PC-9 (cell line): ENCODE results near the gene DNASE1L1. TPM values are rescaled to one million over a fixed set of nuclear protein-coding genes. Genes with fewer than 3 reads are reported as not detected.

Experiments used
- BruUV-seq: library from RNA; stranded (reverse); fragments of 400-500 nt; replicated peaks from 2 replicates; lab custom pipeline; 2021; lab: Mats Ljungman, UMichigan
- CTCF ChIA-PET: fragments of 300-600 bp; sonication (Branson Sonifier 250); formaldehyde crosslinking; loops from one replicate; lab custom pipeline; 2022; ENCODE audit warnings: antibody characterized with exemption; lab: Charles Lee
- POLR2A ChIA-PET: fragments of 300-600 bp; sonication (Branson Sonifier 250); formaldehyde crosslinking; loops from one replicate; lab custom pipeline; 2022; ENCODE audit warnings: antibody characterized with exemption; ENCODE audit not compliant: unreplicated experiment; lab: Charles Lee
- DNase-seq, 2 experiments: peaks; one replicate each; pipeline versions ENCODE4 v3.0.0 to v3.0.0-alpha.2; 2015 to 2022; ENCODE audit warnings: mixed read lengths in 1 of 2
- H2AFZ ChIP-seq: fragments of 200-600 bp; sonication (generic); 2 replicates; pipeline ENCODE4 v1.8.1; 2017; ENCODE audit warnings: antibody characterized with exemption
- H3F3A ChIP-seq: fragments of 200-600 bp; sonication (generic); 2 replicates; pipeline ENCODE4 v1.8.1; 2017; ENCODE audit warnings: antibody characterized with exemption, mild to moderate bottlenecking, low read depth; ENCODE audit not compliant: insufficient read depth
- H3K27ac ChIP-seq: fragments of 200-600 bp; sonication (generic); 2 replicates; pipeline ENCODE4 v1.6.1; 2016; ENCODE audit warnings: mixed run types
- H3K27me3 ChIP-seq: fragments of 200-600 bp; sonication (generic); 2 replicates; pipeline ENCODE4 v1.6.1; 2016; ENCODE audit warnings: low read depth, mixed run types; ENCODE audit not compliant: insufficient read depth
- H3K36me3 ChIP-seq: fragments of 200-600 bp; sonication (generic); 2 replicates; pipeline ENCODE4 v1.6.1; 2016; ENCODE audit warnings: low read depth, mixed run types
- H3K4me1 ChIP-seq: fragments of 200-600 bp; sonication (generic); replicated peaks from 2 replicates; pipeline ENCODE4 v1.6.1; 2016; ENCODE audit warnings: mixed run types; ENCODE audit not compliant: insufficient read depth
- H3K4me2 ChIP-seq: fragments of 200-600 bp; sonication (generic); 2 replicates; pipeline ENCODE4 v1.6.1; 2017; ENCODE audit warnings: mixed run types
- H3K4me3 ChIP-seq: fragments of 200-600 bp; sonication (generic); 2 replicates; pipeline ENCODE4 v1.6.1; 2016; ENCODE audit warnings: mixed run types
- H3K79me2 ChIP-seq: fragments of 200-600 bp; sonication (generic); 2 replicates; pipeline ENCODE4 v1.6.1; 2017; ENCODE audit warnings: low read depth, mixed run types
- H3K9me2 ChIP-seq: fragments of 200-600 bp; sonication (generic); 2 replicates; pipeline ENCODE4 v1.8.1; 2017; ENCODE audit warnings: mild to moderate bottlenecking; ENCODE audit not compliant: insufficient read depth
- H3K9me3 ChIP-seq: fragments of 200-600 bp; sonication (generic); 2 replicates; pipeline ENCODE4 v1.8.1; 2016; ENCODE audit warnings: low read depth; ENCODE audit not compliant: insufficient read depth
- H4K20me1 ChIP-seq: fragments of 200-600 bp; sonication (generic); 2 replicates; pipeline ENCODE4 v1.8.1; 2017; ENCODE audit not compliant: insufficient read depth
- EZH2 ChIP-seq: fragments of 200-600 bp; sonication (generic); IDR thresholded peaks from 2 replicates; pipeline ENCODE4 v1.8.0; 2017; ENCODE audit warnings: antibody characterized with exemption, low read depth
- intact Hi-C: fragments of 100-400 bp; cut with micrococcal nuclease; formaldehyde crosslinking; loops from one replicate; pipeline ENCODE4 v1.10.0; 2022; ENCODE audit not compliant: unreplicated experiment
- total RNA-seq: library from RNA; stranded (reverse); gene quantifications from 2 replicates; pipeline ENCODE4 v1.2.3, GENCODE V29; 2021
- TF ChIP-seq, protein P1 (sequence below): fragments of 200-600 bp; sonication (generic); conservative IDR thresholded peaks from 2 replicates; pipeline ENCODE4 v1.6.1; 2017; ENCODE audit warnings: mixed run types, antibody characterized with exemption, mild to moderate bottlenecking, moderate library complexity

DNASE1L1 gene
- total RNA-seq, 1 experiment from 2014 or later, result 28.3 TPM

DNA sequence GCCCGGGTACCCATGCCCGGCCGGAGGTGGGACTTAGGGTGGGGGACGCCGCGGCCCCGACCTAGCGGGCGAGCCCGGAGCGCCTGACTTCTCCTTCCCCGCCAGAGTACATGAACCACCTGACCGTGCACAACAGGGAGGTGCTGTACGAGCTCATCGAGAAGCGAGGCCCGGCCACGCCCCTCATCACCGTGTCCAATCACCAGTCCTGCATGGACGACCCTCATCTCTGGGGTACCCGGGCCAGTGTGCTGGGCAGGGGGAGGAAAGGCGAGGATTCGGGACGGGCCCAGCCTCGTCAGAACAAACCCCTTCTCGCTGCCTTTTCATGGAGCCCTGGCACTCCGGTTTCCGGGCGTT, 2.9 kb upstream of the DNASE1L1 start:
- H3K9me2 ChIP-seq, result no peaks in the 10 kb centered on the region
- H3F3A ChIP-seq, result peaks cover 8% of the 10 kb centered on the region; the same call in 1 of the 2 replicates
- TF ChIP-seq, protein P1, sequence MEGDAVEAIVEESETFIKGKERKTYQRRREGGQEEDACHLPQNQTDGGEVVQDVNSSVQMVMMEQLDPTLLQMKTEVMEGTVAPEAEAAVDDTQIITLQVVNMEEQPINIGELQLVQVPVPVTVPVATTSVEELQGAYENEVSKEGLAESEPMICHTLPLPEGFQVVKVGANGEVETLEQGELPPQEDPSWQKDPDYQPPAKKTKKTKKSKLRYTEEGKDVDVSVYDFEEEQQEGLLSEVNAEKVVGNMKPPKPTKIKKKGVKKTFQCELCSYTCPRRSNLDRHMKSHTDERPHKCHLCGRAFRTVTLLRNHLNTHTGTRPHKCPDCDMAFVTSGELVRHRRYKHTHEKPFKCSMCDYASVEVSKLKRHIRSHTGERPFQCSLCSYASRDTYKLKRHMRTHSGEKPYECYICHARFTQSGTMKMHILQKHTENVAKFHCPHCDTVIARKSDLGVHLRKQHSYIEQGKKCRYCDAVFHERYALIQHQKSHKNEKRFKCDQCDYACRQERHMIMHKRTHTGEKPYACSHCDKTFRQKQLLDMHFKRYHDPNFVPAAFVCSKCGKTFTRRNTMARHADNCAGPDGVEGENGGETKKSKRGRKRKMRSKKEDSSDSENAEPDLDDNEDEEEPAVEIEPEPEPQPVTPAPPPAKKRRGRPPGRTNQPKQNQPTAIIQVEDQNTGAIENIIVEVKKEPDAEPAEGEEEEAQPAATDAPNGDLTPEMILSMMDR, result no peak
- no peak for TF ChIP-seq EZH2
- peak in 1 of 2 experiments; percentile 58 for DNase-seq
- H3K79me2 ChIP-seq, result 0 out of 2 replicates have a peak, but pooled peaks cover 4% of the 10 kb centered on the region
- ChIA-PET POLR2A (interaction anchor here (0.6 to 1.0 kb wide), 6 partner anchors 12 to 63 kb away, joined by 3 to 14 read pairs (median 4); no protein-coding TSS in a partner anchor), CTCF (no interaction called here)
- H4K20me1 ChIP-seq, result no peaks in the 10 kb centered on the region
- peak overlapping the region; percentile 79 for H3K4me2 ChIP-seq
- peak overlapping the region; percentile 32; the same call in 1 of the 2 replicates for H3K27ac ChIP-seq
- BruUV-seq, result no TSS peak
- peak overlapping the region; percentile 77 for H3K4me3 ChIP-seq
- intact Hi-C loops, result no loop called here
- no peaks in the 10 kb centered on the region for H3K27me3 ChIP-seq
- peaks cover 19% of the 10 kb centered on the region for H3K4me1 ChIP-seq
- no peaks in the 10 kb centered on the region for H3K36me3 ChIP-seq
- peak overlapping the region; percentile 87 for H2AFZ ChIP-seq
- no peaks in the 10 kb centered on the region for H3K9me3 ChIP-seq

DNA sequence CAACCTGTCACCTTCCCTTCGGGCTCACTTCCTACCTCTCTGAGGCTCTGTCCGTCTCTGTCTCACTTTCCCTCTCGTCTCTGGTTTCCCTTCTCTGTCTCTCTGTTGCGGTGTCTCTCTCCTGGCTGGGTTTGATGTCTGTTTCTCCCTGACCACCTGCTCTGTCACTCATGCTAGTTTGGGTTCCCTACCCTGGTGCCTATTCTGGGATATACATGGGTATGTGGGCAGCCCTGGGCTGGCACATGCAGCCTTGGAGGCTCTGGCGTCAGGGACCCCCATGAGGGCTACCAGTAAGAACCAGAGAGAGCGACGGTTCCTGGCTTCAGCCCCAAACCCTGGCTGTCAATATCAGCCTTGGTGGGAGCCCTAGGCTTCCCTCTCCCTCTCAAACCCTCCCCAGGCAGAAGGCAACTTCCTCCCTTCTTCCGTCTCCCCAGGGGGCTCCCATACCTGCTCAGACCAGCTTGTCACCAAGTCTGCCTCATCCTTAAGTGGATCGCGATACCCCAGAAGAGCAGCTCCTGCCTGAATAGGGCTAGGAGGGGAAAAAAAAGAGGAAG, 314 bp downstream of the DNASE1L1 start:
- Histone ChIP-seq H3K9me3 (no peaks in the 10 kb centered on the region), H4K20me1 (no peaks in the 10 kb centered on the region), H3K4me2 (peak overlapping the region; percentile 94), H3K4me1 (peaks cover 19% of the 10 kb centered on the region), H3K9me2 (no peaks in the 10 kb centered on the region), H2AFZ (peak overlapping the region; percentile 62; the same call in 1 of the 2 replicates), H3K36me3 (no peaks in the 10 kb centered on the region), H3K27ac (peak overlapping the region; percentile 43; the same call in 1 of the 2 replicates), H3K4me3 (peak overlapping the region; percentile 59), H3F3A (peaks cover 8% of the 10 kb centered on the region; the same call in 1 of the 2 replicates), H3K79me2 (0 out of 2 replicates have a peak, but pooled peaks cover 4% of the 10 kb centered on the region), H3K27me3 (no peaks in the 10 kb centered on the region)
- no TSS peak for BruUV-seq
- ChIA-PET POLR2A (interaction anchor here (0.6 to 0.9 kb wide), 3 partner anchors 50 to 354 kb away, joined by 3 to 9 read pairs (median 4); partner anchors contain the start of gene DKC1), CTCF (interaction anchor here (1.2 kb wide), 1 partner anchor 10 kb away, joined by 5 read pairs; the partner anchor contains the start of gene RPL10)
- no peak for DNase-seq
- TF ChIP-seq, protein P1, result no peak
- TF ChIP-seq EZH2, result no peak
- intact Hi-C loops, result loop anchor here (1.0 to 2.0 kb wide), 3 partner anchors 37 to 82 kb away; partner anchors contain the start of genes PLXNA3 and SLC10A3

DNA sequence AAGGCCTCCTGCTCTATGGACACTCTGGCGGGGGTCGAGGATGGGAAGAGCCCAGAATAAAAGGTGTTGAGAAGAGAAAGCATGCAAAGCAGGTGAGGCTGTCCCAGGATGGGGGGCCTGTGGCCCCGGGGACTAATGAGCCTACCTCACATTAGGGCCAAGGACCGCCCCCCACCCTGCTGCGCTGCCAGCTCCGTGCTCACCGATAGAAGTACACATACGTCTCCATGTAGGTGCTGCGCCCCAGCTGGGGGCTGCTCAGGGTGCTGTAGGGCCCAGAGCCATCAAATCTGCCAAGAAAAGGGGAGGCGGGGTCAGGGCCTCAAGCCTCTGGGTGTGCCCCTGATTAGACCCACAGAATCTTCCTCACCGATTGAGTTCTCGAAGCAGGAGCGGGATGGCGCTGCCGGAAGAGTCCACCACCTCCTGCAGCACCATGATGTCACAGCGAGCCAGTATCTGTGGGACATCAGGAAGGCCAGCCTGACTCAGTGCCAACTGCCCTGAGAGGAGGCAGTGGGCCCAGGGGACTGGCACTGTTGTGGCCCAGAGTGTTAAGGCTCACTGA, 4.3 kb downstream of the DNASE1L1 start:
- ChIA-PET POLR2A (no interaction called here), CTCF (no interaction called here)
- BruUV-seq, result no TSS peak
- intact Hi-C loops, result no loop called here
- H3K79me2 ChIP-seq, result peaks cover 8% of the 10 kb centered on the region
- H3K9me2 ChIP-seq, result no peaks in the 10 kb centered on the region
- no peak overlapping the region for H3K4me3 ChIP-seq
- no peak overlapping the region for H3K4me2 ChIP-seq
- H3K27me3 ChIP-seq, result no peaks in the 10 kb centered on the region
- no peak overlapping the region for H3K27ac ChIP-seq
- peaks cover 32% of the 10 kb centered on the region for H3F3A ChIP-seq
- peaks cover 21% of the 10 kb centered on the region for H3K4me1 ChIP-seq
- peaks cover 10% of the 10 kb centered on the region for H3K36me3 ChIP-seq
- no peak for DNase-seq
- H2AFZ ChIP-seq, result no peak overlapping the region
- no peaks in the 10 kb centered on the region for H3K9me3 ChIP-seq
- H4K20me1 ChIP-seq, result peaks cover 16% of the 10 kb centered on the region
- TF ChIP-seq EZH2, result no peak
- TF ChIP-seq, protein P1, result no peak
